GM13976 (cell line): ENCODE data around the gene POR.
A peak's percentile ranks its signal among the peaks of the same experiment; 100 is the strongest.
"Not testable (repeated sequence)": the region's sequence is repeated elsewhere in the genome, so short reads cannot be mapped to it uniquely, and the experiment has no call there.

Experiments used
- DNase-seq: peaks from one replicate; pipeline ENCODE4 v3.0.0; 2012; ENCODE audit warnings: low spot score
- CTCF ChIP-seq: IDR thresholded peaks from 2 replicates; pipeline ENCODE4 v1.5.1; 2012; ENCODE audit warnings: borderline replicate concordance, mild to moderate bottlenecking; ENCODE audit not compliant: insufficient read depth; ENCODE audit errors: extremely low read depth, missing control alignments, control extremely low read depth
- in situ Hi-C: fragments of 300-500 bp; cut with MboI; formaldehyde crosslinking; loops from one replicate; pipeline ENCODE4 v1.12.0; 2022; ENCODE audit warnings: low sequenced_read_pairs, mixed read lengths, inconsistent platforms; ENCODE audit not compliant: unreplicated experiment

The POR gene

DNA sequence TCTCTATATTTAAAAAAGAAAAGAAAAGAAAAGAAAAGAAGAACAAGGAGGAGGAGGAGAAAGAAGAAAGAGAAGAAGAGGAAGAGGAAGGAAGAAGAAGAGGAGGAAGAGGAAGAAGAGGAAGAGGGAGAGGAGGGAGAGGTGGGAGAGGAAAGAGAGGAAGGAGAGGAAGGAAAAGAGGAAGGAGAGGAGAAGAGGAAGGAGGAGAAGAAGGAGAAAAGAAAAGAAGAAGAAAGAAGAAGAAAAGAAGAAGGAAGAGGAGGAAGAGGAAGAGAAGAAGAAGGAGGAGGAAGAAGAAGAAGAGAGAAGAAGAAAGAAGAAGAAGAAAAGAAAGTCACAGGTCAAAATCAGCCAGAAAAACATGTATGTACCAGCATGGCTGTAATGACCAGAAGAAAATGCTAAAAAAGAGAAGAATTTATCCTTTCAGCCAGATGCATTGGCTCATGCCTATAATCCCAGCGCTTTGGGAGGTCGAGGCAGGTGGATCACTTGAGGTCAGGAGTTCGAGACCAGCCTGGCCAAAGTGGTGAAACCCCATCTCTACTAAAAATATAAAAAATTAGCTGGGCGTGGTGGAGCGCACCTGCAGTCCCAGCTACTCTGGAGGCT lies 5.3 kb upstream of the POR start:
- in situ Hi-C loops = no loop called here
- no peak for TF ChIP-seq CTCF
- no peak for DNase-seq

DNA sequence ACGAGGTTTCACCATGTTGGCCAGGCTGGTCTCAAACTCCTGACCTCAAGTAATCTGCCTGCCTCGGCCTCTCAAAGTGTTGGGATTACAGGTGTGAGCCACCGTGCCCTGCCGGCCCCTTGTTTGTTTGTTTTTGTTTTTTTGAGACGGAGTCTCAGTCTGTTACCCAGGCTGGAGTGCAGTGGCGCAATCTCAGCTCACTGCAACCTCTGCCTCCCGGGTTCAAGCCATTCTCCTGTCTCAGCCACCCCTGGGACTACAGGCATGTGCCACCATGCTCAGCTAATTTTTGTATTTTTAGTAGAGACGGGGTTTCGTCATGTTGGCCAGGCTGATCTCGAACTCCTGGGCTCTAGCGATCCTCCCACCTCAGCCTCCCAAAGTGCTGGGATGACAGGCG lies 3.8 kb upstream of the POR start:
- DNase-seq, in situ Hi-C loops: not testable (repeated sequence)

GRCh38 chr7:75913437-75913836 lies 1.5 kb upstream of the POR start:
- in situ Hi-C loops = no loop called here
- no peak for TF ChIP-seq CTCF
- DNase-seq = no peak

GRCh38 chr7:75914169-75914654 lies 743 bp upstream of the POR start:
- no peak for TF ChIP-seq CTCF
- in situ Hi-C loops = no loop called here
- DNase-seq = no peak

DNA sequence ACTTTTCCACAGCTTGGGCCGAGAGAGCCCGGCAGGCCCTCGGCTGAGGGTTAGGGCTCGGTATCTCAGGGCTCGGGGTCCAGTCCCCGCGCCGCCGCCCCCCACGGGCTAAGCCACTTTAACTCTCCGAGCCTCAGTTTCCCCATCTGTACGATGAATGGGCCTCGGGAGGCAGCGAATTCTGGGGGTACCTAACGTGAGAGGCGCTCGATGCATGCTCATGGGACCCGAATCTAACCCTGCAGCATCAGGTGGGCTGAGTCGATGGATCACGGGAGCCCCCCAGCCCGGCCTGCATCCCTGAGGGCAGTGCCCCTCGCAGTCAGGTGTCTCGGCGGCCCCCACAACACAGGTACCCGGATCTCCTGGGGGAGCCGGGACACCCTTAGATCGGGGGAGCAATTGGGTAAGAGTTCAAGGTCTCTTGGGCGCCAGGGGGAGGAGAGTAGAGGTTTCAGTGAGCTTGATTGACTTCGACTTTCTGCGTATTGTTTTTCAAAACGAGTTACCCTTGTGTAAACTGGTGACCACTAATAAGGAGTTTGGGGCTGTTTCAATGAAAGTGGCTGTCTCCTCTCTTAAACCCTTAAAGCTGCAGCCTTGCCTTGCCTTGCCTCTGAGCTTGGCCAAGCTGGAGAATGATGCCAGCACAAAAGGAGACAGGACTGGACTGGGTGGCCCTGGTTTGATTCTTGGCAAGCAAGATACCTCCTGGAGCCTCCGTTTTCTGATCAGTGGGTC lies 631 bp downstream of the POR start:
- peak; percentile 58 for DNase-seq
- no peak for TF ChIP-seq CTCF
- in situ Hi-C loops = no loop called here

GRCh38 chr7:75916259-75916658 lies 1.3 kb downstream of the POR start:
- TF ChIP-seq CTCF = no peak
- DNase-seq = no peak
- in situ Hi-C loops = no loop called here

DNA sequence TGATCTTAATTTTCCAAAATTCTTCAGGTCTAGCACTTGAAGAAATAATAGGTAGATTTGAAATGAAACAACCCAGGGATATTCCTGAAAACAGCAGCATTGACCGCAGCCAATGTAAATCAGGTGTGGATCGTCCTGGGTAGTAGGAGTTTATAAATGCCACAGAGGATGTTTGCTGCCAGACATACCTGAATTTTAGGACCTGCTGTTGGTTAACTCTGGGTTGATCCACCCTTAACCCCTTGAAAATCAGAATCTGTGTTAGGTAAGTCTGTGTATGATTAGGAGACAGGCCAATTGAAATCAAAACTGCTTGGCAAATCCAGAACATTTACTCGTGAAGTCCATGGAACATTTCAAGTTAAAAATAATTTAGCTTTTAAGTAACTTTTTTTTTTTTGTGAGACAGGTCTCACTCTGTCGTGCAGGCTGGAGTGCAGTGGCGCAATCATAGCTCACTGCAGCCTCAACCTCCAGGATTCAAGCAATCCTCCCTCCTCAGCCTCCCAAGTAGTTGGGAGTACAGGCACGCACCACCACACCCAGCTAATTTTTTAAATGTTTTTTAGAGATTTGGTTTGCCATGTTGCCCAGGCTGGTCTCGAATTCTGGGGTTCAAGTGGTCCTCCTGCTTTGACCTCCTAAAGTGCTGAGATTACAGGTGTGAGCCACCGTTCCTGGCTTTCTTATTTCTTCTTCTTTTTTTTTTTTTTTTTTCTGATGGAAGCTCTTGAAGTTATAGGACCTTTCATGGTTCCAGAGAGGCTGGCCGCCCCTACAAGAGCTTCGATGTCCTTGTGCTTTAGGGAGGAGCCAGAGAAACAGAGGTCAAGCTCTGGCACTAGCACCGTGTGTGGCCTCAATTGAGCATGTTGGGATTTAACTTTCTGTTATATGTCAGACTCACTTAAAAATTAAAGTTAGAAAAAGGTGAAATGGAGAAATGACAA lies 2.0 kb downstream of the POR start:
- no peak for DNase-seq
- in situ Hi-C loops = no loop called here
- TF ChIP-seq CTCF = no peak
